Stimulated activated CD4-positive, alpha-beta T cell treated with anti-CD3 and anti-CD28 coated beads, TNF-alpha, amount 100 ng/mL, for 24 hours (primary cell): ENCODE results near the gene MYLK2.
"Not testable (repeated sequence)": the region's sequence is repeated elsewhere in the genome, so short reads cannot be mapped to it uniquely, and the experiment has no call there.

Experiments
- DNase-seq, 3 experiments: peaks; one replicate each; pipeline ENCODE4 v3.0.0-alpha.2; 2020; ENCODE audit warnings: low read depth in 3 of 3

The MYLK2 gene

DNA sequence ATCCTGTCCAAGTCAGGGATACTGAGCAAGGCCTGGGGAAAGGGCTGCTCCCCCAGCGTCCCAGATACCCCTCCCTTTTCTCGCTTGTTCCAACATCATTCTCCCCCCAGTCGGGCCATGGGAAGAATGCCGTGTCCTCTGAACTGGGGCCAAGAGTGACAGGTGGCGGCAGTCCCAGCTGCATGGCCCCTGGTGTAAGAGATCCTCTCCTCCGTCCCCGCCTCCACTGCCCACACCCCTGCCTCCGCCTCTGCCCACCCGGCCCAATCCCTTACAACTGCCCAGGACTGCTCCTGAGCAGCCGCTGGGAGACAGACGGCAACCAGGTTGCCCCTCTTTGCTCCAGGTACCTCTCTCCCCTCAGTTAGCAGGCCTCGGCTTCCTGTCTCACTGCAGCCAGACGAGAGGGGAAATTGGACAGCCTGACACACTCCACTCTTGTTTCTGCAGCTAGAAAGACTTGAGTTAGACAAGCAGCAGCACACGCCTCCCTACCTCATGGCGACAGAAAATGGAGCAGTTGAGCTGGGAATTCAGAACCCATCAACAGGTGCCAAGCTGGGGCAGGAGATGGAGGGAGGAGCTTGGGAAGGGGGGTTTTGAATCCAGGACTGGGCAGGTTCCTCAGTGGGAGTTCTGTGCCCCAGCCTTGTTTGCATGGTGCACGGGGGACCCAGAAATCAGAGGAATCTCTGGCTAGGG is at the start of gene MYLK2:
MYLK2 (plus strand) TSS at position 274 of the 702 bp plus-strand sequence; CDS start at position 499, 225 bp downstream.
- no peak for DNase-seq

GRCh38 chr20:31769681-31770080 is 49.5 kb upstream of the MYLK2 start:
- no peak for DNase-seq

DNA sequence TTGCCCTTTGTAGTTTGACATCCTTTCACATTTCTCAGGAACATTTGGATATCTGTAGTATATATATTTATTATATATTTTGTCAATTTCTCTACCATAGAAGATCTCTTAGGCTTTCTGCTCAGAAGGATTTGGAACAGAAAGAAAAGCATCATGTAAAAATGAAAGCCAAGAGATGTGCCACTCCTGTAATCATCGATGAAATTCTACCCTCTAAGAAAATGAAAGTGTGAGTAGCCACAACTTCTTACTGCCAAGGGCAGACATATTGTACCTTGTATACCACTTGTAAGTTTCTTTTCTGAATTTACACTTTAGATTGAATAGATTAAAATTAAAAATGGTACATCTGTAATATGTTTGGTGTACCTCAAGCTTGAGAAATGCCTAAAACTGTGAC is 48.9 kb upstream of the MYLK2 start:
- DNase-seq = no peak

DNA sequence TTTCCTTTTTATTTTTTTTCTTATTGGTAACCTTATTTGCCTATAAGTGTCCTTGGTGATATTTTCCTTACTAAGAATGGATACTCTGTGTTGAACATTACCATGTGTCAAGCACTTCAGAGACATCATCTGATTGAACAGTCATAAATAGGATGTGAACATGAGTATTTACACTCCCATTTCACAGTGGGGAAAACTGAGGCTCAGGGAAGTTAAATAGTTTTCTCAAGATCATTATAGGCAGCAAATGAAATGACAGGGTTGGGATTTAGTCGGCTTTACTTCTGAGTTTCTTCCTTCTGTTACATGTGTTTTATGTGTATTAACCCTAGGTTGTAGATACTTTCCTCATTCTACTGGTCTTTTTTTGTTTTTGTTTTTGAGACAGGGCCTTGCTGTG is 44.7 kb upstream of the MYLK2 start:
- no peak for DNase-seq

DNA sequence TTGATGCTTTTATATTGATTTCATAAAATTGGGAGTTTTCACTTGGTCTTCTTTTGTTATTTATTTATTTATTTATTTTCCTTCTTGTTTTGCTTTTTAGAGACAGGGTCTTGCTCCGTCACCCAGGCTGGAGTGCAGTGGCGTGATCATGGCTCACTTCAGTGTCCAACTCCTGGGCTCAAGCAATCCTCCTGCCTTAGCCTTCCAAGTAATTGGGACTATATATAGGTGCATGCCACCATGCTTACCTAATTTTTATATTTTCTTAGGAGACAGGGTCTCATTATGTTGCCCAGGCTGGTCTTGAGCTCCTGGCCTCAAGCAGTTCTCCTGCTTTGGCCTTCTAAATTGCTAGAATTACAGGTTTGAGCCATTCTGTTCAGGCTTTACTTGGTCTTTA is 38.3 kb upstream of the MYLK2 start:
- DNase-seq = no peak

- DNase-seq = no peak
These were observed 37.2 kb upstream of the MYLK2 start for GRCh38 chr20:31781945-31782344.

DNA sequence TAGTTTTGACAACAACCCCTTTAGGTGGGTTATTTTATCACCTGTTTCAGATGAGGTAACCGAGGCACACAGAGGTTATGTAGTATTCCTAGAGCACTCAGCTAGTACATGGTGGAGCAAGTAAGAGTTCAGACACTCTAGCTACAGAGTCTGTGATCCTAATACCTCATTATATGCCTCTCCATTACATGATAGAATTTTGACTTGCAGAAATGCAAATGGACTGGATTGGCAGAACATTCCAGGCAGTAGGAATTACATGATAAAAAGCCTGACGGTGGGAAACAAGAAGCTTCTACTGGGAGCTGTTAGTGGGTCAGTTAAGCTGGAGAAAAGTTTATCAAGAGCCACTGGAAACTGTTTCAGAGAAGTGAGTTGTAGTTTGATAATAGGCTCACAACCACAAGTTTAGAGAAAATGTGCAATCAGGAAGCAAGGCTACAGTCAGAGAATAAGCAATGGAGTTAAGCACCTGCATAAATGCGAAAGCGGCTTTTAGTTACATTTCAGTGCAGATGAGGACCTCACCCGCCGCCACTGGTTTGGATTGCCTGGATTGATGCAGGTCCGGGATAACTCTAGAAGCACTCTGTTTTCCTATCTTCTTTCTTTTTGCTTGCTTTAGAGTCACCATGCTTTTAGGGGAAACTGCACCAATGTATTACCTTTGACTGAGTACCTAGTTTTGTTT is 34.7 kb upstream of the MYLK2 start:
- DNase-seq = no peak

DNA sequence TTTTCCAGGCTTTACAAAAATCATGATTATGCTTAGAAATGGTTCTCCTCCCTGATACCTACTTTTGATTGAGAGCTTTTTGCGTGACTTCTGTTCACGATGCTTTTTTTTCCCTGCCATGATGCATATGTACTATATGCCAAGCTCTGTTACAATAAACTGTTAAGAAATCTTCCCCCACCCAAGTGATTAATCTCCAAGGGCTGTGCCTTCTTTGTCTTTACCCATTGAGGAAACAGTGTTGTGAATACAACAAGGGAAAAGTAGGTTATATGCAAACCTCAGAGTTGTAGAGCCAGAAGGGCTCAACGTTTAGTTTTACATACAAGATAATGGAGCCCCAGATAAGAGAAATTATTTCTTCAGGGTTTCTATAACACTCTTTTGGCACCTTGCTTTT is 34.1 kb upstream of the MYLK2 start:
- DNase-seq = no peak

DNA sequence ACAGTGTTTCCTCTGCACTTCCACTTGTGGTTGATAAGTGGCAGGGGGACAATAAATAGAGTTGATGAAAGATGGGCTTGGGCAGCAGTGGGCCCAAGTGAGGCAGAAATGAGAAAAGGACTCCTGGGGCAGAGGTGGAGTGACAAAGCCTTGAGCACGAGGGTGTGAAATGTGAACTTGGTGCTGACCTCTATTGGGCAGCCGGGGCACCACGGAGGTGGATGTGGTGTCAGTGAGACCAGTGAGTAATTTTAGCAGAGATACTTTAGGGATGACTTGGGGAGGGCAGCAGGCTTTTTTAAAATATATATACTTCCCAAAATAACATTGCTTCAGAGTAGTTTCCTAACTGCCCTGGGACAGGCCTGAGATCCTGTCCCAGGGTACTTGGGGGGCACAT is 30.6 kb upstream of the MYLK2 start:
- no peak for DNase-seq

GRCh38 chr20:31790401-31790800 is 28.8 kb upstream of the MYLK2 start:
- DNase-seq = no peak

GRCh38 chr20:31797364-31797763 is 21.8 kb upstream of the MYLK2 start:
- DNase-seq = no peak

DNA sequence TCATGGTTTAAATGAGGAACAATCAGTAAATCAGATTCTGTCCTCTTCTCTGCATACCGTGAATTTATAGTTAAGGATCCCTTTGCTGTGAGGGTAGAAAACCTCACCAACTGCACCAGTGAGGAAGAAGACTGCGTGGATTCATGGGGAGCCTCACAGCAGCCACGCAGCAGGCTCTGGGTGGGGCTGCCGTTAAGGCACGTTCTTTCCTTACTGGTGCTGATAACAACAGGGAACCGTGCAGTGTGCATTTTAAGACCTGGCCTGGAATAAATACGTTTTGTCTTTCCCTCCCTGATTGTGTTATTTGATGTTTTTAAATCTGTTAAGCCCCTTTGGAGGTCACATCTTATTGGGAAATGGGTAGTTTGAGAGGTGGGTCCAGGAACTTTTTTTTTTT is 17.6 kb upstream of the MYLK2 start:
- DNase-seq = no peak

DNA sequence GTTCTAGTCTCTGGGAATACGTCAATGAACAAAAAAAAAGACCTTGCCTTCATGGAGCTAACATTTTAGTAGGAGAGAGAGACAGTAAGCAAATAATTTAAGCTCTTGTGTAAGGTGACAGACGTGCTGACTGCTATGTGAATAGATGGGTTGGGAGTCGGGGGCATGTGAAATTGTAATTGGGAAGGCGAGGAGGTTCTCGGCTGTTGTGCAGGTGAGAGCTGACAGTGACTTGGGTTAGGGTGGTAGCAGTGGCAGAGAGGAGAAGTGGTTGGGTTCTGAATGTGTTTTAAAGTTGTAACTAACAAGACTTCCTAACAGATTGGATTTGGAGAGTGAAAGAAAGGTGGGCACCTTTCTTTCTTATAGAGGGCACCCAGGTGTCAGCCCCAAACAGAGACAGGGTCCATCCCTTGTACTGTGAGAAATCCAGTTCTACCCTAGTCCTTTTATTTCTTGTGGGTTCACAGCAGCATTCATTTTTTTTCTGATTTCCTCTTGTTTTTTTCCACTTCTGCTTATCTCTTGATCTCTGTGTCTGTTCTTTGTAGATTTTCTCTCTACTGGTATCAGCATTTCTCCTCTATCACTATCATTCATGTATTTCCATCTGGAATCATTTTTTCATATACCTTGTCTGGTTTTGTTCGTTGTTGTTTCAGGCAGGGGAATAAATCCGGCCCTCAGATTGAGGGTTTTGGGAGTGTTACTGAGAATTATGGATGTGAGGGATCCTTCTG is 15.4 kb upstream of the MYLK2 start:
- DNase-seq = no peak

- DNase-seq = no peak
These were observed 12.4 kb upstream of the MYLK2 start for GRCh38 chr20:31806564-31807355.

GRCh38 chr20:31808481-31808880 is 10.7 kb upstream of the MYLK2 start:
- DNase-seq = no peak

DNA sequence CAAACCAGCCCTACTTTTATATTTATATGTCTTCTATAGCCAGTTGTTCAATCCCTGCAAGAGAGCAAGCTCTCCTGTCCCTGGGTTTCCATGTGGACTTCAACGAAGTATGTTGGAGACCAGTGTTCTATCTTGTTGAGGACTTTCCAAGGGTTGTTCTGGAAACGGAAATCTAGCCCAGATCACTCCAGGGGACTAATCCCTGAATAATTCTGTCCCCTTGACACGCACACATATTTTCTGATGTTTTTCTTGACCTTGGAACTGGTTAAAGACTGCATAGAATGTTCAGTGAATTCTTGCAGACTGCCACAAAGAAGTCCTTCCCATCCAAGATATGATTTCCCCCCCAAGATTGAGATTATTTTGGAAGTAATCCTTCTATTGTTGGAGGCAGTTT is 9.5 kb upstream of the MYLK2 start:
- no peak for DNase-seq

GRCh38 chr20:31811198-31811597 is 8.0 kb upstream of the MYLK2 start:
- no peak for DNase-seq

- no peak for DNase-seq
These were observed 7.1 kb upstream of the MYLK2 start for GRCh38 chr20:31811796-31812728.

DNA sequence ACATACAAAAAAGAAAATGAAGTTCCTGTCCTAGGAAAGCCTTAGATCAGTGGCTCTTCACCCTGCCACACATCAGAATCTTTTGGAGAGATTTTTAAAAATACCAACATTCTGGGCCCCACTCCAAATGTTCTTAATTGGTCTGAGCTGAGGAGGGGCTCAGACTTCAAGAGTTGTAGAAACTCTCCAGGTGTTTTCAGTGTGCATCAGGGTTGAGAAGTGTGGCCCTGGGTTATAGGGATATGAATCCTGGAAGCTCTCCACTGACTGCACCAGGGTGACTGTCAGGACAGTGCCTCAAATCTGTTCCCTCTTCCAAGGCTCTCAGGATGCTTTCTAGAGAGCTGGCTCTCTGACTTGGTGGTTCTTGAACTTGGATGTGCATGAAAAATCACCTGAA is 5.5 kb upstream of the MYLK2 start:
- DNase-seq = no peak

- DNase-seq = not testable (repeated sequence)
These were observed 5.0 kb upstream of the MYLK2 start for GRCh38 chr20:31814142-31814541.
